Gastroesophageal sphincter (tissue), 4 donors: Measurements from ENCODE around the gene MYO5A. TPM values are rescaled to one million over a fixed set of nuclear protein-coding genes. Genes with fewer than 3 reads are reported as not detected.

ENCODE experiments used
- ATAC-seq: fragments of 150-250 bp; one replicate; pipeline ENCODE4 v1.9.1; 2016; ENCODE audit warnings: mild to moderate bottlenecking, moderate library complexity
- H3K27ac ChIP-seq, 4 donors: fragments of 200-600 bp; sonication (generic) in 3 of 4; 1 replicate in 3 of 4; 2 replicates in 1 of 4; pipeline ENCODE4 v1.5.1; 2016 to 2019
- H3K27me3 ChIP-seq: fragments of 200-600 bp; sonication (generic); one replicate; pipeline ENCODE4 v1.5.1; 2019
- H3K36me3 ChIP-seq, 2 donors: fragments of 200-600 bp; sonication (generic); one replicate each; pipeline ENCODE4 v1.5.1; 2019; ENCODE audit warnings: control low read depth in 1 of 2
- H3K4me1 ChIP-seq, 3 donors: fragments of 200-600 bp; sonication (generic); 1 replicate in 2 of 3; 2 replicates in 1 of 3; pipeline ENCODE4 v1.5.1; 2016 to 2019; ENCODE audit warnings: control low read depth in 2 of 3
- H3K4me3 ChIP-seq, 2 donors: fragments of 200-600 bp; sonication (generic); one replicate each; pipeline ENCODE4 v1.5.1; 2019; ENCODE audit warnings: mild to moderate bottlenecking in 1 of 2, moderate library complexity in 1 of 2
- H3K9me3 ChIP-seq, 3 donors: fragments of 200-600 bp; sonication (generic); one replicate each; pipeline ENCODE4 v1.5.1; 2017 to 2019; ENCODE audit warnings: control low read depth in 2 of 3
- EP300 ChIP-seq: sonication (generic); formaldehyde crosslinking; IDR thresholded peaks from one replicate; pipeline ENCODE4 v1.6.1; 2017; ENCODE audit warnings: antibody characterized with exemption, mild to moderate bottlenecking
- POLR2A ChIP-seq, 2 donors: fragments of 450-650 bp; IDR thresholded peaks; one replicate each; pipeline ENCODE4 v1.6.1; 2017; ENCODE audit warnings: antibody characterized with exemption in 2 of 2, mild to moderate bottlenecking in 2 of 2, moderate library complexity in 1 of 2
- POLR2AphosphoS5 ChIP-seq: sonication (generic); formaldehyde crosslinking; IDR thresholded peaks from one replicate; pipeline ENCODE4 v1.6.1; 2017; ENCODE audit warnings: antibody characterized with exemption
- WGBS, 2 donors: methylation state at CpG; one replicate each; pipeline ENCODE4 v1.1.5; 2018; ENCODE audit warnings: low coverage in 1 of 2; 5-methylcytosine and 5-hydroxymethylcytosine counted together
- total RNA-seq, 4 donors: library from RNA; depleted of rRNA; stranded (reverse); fragments of >200 nt; gene quantifications; one replicate each; pipeline ENCODE4 v1.1.0, GENCODE V29; 2016
- TF ChIP-seq, protein P1 (sequence below), 4 experiments: fragments of 200-600 bp in 2 of 4; fragments of 450-650 bp in 2 of 4; sonication (generic) in 1 of 4; IDR thresholded peaks; one replicate each; pipeline ENCODE4 v1.5.1; 2017 to 2019; ENCODE audit warnings: antibody characterized with exemption in 4 of 4, mild to moderate bottlenecking in 2 of 4, moderate library complexity in 2 of 4

The MYO5A gene
- total RNA-seq, 4 donors from 2014 or later: 24.3 to 41.9 (median 31.2) TPM

DNA sequence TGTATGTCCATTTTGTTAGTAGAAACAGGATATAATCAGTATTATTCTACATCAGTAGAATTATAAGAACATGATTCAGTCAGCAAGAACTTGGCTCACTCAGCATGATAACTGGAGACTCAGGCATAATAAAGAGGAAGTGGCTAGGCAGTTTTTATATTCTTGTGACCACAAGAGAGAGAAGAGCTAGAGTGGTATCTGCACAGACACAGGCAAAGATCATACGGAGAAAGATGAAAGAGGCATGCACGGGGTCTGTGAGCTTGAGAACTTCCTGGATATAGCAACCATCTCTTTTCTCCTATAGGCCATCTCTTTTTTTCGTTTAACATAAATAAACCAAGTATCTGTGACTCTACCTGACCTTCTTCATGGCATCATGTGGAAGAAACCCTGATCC is 46.8 kb downstream of the MYO5A start:
- Histone ChIP-seq H3K4me3 (no peak overlapping the region), H3K27me3 (no peaks in the 10 kb centered on the region), H3K36me3 (no peaks in the 10 kb centered on the region), H3K27ac (peak overlapping the region in 1 of 4 donors; percentile 0), H3K4me1 (peaks cover 0 to 5% (median 3%) of the 10 kb centered on the region in 3 donors), H3K9me3 (no peaks in the 10 kb centered on the region)
- TF ChIP-seq EP300 (no peak), POLR2A (IDR thresholded peaks at IDR 0.05) (no peak), POLR2AphosphoS5 (peak; percentile 40)
- peak; percentile 60 for ATAC-seq
- 55 to 72% methylated on average over 3 of the region's 3 CpGs for WGBS, 2 donors

DNA sequence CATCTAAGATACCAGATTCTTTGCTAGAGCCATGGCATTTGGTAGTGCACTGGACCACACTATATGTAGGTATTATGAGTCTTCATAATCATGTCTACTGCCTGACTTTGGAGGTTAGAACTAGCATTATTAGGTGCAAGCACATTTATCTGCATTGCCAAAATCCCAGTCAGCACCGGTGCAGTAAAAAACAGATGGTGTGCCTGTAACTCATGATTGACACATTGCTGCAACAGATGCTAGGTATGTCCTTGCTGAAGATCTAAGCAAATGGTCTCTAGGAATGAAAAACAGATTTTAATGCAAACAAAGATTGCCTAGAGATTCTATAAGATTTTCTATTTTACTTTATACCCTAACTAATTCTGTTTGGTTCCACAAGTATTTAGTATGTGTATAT is 47.7 kb downstream of the MYO5A start:
- WGBS, 2 donors: 82% methylated on average over 1 of the region's 1 CpG; no CpG with 5 or more reads in 1 of the 2 donors
- no peak for ATAC-seq
- no peaks in the 10 kb centered on the region for H3K9me3 ChIP-seq
- H3K27me3 ChIP-seq: no peaks in the 10 kb centered on the region
- H3K4me1 ChIP-seq: peaks cover 0 to 5% (median under 1%) of the 10 kb centered on the region in 3 donors
- no peak overlapping the region for H3K4me3 ChIP-seq
- H3K36me3 ChIP-seq: no peaks in the 10 kb centered on the region
- TF ChIP-seq EP300: no peak
- TF ChIP-seq, protein P1, sequence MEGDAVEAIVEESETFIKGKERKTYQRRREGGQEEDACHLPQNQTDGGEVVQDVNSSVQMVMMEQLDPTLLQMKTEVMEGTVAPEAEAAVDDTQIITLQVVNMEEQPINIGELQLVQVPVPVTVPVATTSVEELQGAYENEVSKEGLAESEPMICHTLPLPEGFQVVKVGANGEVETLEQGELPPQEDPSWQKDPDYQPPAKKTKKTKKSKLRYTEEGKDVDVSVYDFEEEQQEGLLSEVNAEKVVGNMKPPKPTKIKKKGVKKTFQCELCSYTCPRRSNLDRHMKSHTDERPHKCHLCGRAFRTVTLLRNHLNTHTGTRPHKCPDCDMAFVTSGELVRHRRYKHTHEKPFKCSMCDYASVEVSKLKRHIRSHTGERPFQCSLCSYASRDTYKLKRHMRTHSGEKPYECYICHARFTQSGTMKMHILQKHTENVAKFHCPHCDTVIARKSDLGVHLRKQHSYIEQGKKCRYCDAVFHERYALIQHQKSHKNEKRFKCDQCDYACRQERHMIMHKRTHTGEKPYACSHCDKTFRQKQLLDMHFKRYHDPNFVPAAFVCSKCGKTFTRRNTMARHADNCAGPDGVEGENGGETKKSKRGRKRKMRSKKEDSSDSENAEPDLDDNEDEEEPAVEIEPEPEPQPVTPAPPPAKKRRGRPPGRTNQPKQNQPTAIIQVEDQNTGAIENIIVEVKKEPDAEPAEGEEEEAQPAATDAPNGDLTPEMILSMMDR (IDR thresholded peaks at IDR 0.05): no peak
- TF ChIP-seq POLR2A (IDR thresholded peaks at IDR 0.05): no peak
- TF ChIP-seq POLR2AphosphoS5: no peak
- peak overlapping the region in 1 of 4 donors; percentile 9 for H3K27ac ChIP-seq

DNA sequence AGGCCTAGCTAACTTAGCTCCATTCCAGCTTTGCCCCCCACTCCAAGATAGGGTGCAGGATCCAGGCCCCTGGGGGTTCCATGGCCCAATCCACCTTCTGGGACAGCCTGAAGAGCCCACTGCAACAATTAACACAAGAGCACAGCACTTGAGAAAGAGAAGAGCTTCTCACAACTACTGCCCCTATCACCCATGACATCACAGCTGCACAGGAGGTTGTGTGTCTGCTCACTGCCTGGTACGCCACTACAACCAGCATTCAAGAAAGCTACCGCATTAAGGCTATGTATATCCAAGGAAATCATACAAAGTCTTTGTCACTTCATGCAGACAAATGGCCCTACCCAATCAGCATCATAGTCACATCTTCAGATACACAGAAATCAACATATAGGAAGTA is 62.0 kb downstream of the MYO5A start:
- Histone ChIP-seq H3K4me1 (peaks cover 0 to 21% (median 4%) of the 10 kb centered on the region in 3 donors), H3K36me3 (no peaks in the 10 kb centered on the region), H3K4me3 (no peak overlapping the region), H3K9me3 (peaks cover 0 to 10% (median 0%) of the 10 kb centered on the region in 3 donors), H3K27ac (no peak overlapping the region), H3K27me3 (no peaks in the 10 kb centered on the region)
- TF ChIP-seq, protein P1 (IDR thresholded peaks at IDR 0.05): no peak
- TF ChIP-seq POLR2AphosphoS5: no peak
- TF ChIP-seq POLR2A (IDR thresholded peaks at IDR 0.05): no peak
- TF ChIP-seq EP300: no peak
- ATAC-seq: no peak
- WGBS, 2 donors: 100% methylated on average over 2 of the region's 2 CpGs; no CpG with 5 or more reads in 1 of the 2 donors

DNA sequence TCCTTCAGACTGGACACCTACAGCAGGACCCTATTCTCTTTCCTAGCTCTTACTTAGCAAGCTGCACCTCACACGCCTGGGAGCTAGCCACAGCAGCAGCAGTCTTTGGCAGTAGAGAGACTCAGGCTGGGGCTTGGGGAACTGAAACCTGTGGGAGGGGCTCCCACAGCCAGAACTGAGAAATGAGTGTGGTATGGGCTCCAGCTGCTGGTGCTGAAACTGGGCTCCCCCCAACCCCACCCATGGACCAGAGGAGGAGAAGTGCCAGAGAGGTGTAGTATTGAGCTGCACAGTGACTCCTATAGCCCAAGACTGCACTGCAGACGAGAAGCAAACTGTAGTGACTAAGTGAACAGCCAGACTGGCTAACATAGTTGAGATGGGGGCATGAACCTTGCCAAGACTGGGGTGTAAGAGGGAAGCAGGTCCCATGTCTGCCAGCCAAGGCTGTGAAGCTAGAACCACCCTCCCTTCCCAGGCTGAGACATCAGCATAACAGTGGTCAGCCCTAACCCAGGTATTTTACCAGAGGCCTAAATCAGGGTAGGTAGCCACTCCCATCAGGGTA is 62.5 kb downstream of the MYO5A start:
- H3K4me1 ChIP-seq: peaks cover 0 to 21% (median 4%) of the 10 kb centered on the region in 3 donors
- H3K9me3 ChIP-seq: peaks cover 0 to 10% (median 0%) of the 10 kb centered on the region in 3 donors
- ATAC-seq: peak; percentile 61
- no peak for TF ChIP-seq POLR2AphosphoS5
- TF ChIP-seq POLR2A (IDR thresholded peaks at IDR 0.05): no peak
- TF ChIP-seq, protein P1 (IDR thresholded peaks at IDR 0.05): no peak
- no peak for TF ChIP-seq EP300
- H3K27me3 ChIP-seq: no peaks in the 10 kb centered on the region
- no peak overlapping the region for H3K27ac ChIP-seq
- WGBS, 2 donors: 40% methylated on average over 1 of the region's 2 CpGs; no CpG with 5 or more reads in 1 of the 2 donors
- H3K4me3 ChIP-seq: no peak overlapping the region
- no peaks in the 10 kb centered on the region for H3K36me3 ChIP-seq

DNA sequence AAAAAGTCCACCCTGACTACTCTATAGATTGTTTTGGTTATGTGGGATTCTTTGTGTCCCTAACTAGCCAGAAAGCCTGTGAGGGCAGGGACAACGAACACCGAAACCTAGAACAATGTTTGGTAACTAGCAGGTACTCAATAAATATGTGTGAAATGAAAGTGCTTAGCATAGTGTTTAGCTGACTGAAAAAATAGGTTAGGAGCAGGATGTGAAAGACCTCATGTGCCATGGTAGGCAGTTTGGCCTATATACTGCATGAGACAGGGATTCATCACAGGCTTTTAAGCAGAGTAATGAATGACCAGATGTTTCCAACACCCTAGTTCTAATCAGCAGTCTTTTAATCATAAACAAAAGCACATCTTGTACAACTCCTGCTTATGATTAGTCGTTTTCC is 64.2 kb downstream of the MYO5A start:
- no peak for ATAC-seq
- H3K4me3 ChIP-seq: no peak overlapping the region
- 61 to 73% methylated on average over 3 of the region's 3 CpGs for WGBS, 2 donors
- peaks cover 0 to 9% of the 10 kb centered on the region in 2 donors for H3K36me3 ChIP-seq
- no peaks in the 10 kb centered on the region for H3K27me3 ChIP-seq
- H3K4me1 ChIP-seq: peaks cover 0 to 21% (median 4%) of the 10 kb centered on the region in 3 donors
- peaks cover 0 to 10% (median 0%) of the 10 kb centered on the region in 3 donors for H3K9me3 ChIP-seq
- H3K27ac ChIP-seq: peak overlapping the region in 1 of 4 donors; percentile 14
- TF ChIP-seq, protein P1 (IDR thresholded peaks at IDR 0.05): no peak
